ENCODE measurements around the gene ASTN1. TPM values are rescaled to one million over a fixed set of nuclear protein-coding genes. Genes with fewer than 3 reads are reported as not detected.

The ASTN1 gene
- total RNA-seq, 4 donors from 2014 or later = 0.11 to 0.33 (median 0.19) TPM

DNA sequence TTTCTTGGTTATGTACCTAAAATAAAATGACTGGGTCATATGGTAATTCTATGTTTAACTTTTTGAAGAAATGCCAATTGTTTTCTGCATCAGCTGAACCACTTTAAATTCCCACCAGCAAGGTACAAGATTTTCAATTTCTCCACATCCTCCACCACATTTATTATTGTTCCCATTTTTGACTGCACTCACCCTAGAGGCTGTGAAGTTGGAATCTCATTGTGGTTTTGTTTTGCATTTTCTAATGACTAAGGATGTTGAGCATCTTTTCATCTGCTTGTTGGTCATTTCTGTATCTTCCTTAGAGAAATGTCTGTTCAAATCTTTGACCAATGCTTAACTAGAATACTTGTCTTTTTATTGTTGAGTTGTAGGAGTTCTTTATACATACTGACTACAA is 72.5 kb downstream of the ASTN1 start:
- no peak overlapping the region for H3K4me3 ChIP-seq (replicated peaks in 1 of 3)
- H3K27ac ChIP-seq = no peak overlapping the region
- intact Hi-C loops (cut with DNase I) = no loop called here
- no peak for DNase-seq
- H3K9me3 ChIP-seq = no peaks in the 10 kb centered on the region
- no peaks in the 10 kb centered on the region for H3K27me3 ChIP-seq
- no peaks in the 10 kb centered on the region for H3K4me1 ChIP-seq
- no peaks in the 10 kb centered on the region for H3K36me3 ChIP-seq
- TF ChIP-seq POLR2A (IDR thresholded peaks at IDR 0.05) = no peak
- TF ChIP-seq, protein P1, sequence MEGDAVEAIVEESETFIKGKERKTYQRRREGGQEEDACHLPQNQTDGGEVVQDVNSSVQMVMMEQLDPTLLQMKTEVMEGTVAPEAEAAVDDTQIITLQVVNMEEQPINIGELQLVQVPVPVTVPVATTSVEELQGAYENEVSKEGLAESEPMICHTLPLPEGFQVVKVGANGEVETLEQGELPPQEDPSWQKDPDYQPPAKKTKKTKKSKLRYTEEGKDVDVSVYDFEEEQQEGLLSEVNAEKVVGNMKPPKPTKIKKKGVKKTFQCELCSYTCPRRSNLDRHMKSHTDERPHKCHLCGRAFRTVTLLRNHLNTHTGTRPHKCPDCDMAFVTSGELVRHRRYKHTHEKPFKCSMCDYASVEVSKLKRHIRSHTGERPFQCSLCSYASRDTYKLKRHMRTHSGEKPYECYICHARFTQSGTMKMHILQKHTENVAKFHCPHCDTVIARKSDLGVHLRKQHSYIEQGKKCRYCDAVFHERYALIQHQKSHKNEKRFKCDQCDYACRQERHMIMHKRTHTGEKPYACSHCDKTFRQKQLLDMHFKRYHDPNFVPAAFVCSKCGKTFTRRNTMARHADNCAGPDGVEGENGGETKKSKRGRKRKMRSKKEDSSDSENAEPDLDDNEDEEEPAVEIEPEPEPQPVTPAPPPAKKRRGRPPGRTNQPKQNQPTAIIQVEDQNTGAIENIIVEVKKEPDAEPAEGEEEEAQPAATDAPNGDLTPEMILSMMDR (IDR thresholded peaks at IDR 0.05) = no peak

DNA sequence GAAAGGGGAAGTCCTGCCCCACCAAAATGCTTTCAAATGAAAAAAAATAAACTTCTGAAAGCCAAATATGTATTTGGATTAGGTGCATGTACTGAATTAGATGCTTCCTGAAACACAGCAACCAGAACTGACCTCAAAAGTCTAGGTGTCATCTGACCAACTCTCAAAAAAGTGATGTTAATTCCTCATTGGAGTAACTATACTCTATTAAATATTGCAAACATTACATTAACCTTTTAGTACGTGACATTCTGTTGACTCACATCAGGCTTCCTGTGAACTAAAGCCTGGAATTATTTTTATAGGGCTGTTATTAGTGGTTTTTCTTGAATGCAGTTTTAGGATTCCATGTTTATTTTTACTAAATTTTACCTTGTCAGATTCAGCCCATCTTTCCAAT is 73.5 kb downstream of the ASTN1 start:
- no peak overlapping the region for H3K4me3 ChIP-seq (replicated peaks in 1 of 3)

DNA sequence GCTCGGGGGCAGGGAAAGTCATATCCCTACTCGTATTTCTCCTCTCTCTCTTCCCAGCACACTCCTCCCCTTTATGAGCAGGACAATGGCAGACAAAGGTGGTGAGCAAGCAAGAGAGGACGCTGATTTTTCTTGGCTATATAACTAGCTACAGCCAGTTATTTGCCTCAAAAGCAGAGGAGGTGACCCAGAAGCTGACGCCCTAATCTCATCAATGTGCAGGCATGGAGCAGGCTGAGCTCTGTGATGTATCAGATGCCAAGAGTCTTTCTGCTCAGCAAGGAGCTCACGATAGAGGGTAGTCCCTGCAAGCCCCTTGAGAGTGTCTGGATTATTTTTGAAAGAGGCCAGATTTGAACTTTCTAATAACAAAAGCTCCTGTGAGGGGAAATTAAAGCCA is 75.5 kb downstream of the ASTN1 start:
- intact Hi-C loops (cut with DNase I) = no loop called here
- H3K27me3 ChIP-seq = no peaks in the 10 kb centered on the region
- H3K36me3 ChIP-seq = no peaks in the 10 kb centered on the region
- H3K4me3 ChIP-seq (replicated peaks in 1 of 3) = no peak overlapping the region
- TF ChIP-seq POLR2A (IDR thresholded peaks at IDR 0.05) = no peak
- TF ChIP-seq, protein P1 (IDR thresholded peaks at IDR 0.05) = no peak
- 55 to 56% methylated on average over 5 of the region's 5 CpGs for WGBS, 2 donors
- no peak overlapping the region for H3K27ac ChIP-seq
- no peaks in the 10 kb centered on the region for H3K9me3 ChIP-seq
- peaks cover 0 to under 1% of the 10 kb centered on the region in 2 donors for H3K4me1 ChIP-seq
- DNase-seq = no peak

More for the DNA sequence above, 73.5 kb downstream of the ASTN1 start:
- 74 to 75% methylated on average over 1 of the region's 1 CpG for whole genome bisulfite sequencing, 2 donors
- H3K27ac ChIP-seq = no peak overlapping the region
- H3K36me3 ChIP-seq = no peaks in the 10 kb centered on the region
- H3K4me1 ChIP-seq = no peaks in the 10 kb centered on the region
- no peaks in the 10 kb centered on the region for H3K9me3 ChIP-seq
- DNase-seq = no peak
- H3K27me3 ChIP-seq = no peaks in the 10 kb centered on the region
- no peak for TF ChIP-seq POLR2A (IDR thresholded peaks at IDR 0.05)
- TF ChIP-seq, protein P1 (IDR thresholded peaks at IDR 0.05) = no peak
- intact Hi-C loops (cut with DNase I) = no loop called here

DNA sequence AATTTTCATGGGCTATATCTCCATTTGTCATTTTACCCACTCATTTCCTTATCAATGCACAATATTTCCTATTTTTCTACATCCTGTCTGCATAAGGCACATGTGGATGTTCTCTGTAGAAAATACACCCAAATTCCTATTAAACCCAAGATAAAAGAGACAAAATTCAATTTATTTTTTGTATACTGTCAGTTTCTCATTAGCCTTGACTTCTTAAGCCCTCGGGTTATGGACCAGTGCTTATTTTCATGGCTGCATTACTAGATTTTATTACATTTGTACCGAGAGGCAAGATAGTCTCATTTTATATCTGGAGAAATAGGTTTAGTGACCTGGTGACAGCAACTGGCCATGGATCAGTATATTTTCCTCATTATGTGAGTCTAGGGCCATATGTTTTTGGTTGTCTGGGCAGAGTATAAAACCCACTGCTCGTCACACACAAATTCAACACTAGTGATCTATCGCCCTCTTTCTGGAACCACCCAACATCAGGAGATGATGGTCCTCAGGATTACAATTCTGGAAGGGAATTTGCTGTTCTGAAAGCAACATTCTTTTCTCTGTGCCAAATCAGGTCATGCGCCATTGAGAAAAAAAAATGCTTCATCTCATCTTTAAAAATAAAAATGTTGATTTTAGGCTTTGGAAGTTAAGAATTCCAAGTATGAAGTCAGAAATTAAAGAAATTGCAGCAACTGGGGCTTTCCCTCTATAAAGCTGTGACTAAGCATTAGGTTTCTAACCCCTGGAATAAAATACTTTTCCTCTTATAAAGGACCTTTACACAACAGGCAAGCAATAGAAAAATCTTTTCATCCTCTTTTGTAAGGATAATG is 81.4 kb downstream of the ASTN1 start:
- H3K9me3 ChIP-seq = no peaks in the 10 kb centered on the region
- DNase-seq = no peak
- WGBS, 2 donors = 85 to 87% methylated on average over 5 of the region's 5 CpGs
- intact Hi-C loops (cut with DNase I) = no loop called here
- H3K27ac ChIP-seq = peak overlapping the region in 1 of 3 donors; percentile 39
- no peaks in the 10 kb centered on the region for H3K27me3 ChIP-seq
- peaks cover 8 to 16% of the 10 kb centered on the region in 2 donors for H3K4me1 ChIP-seq
- no peak for TF ChIP-seq POLR2A (IDR thresholded peaks at IDR 0.05)
- TF ChIP-seq, protein P1 (IDR thresholded peaks at IDR 0.05) = no peak
- no peaks in the 10 kb centered on the region for H3K36me3 ChIP-seq
- no peak overlapping the region for H3K4me3 ChIP-seq (replicated peaks in 1 of 3)

DNA sequence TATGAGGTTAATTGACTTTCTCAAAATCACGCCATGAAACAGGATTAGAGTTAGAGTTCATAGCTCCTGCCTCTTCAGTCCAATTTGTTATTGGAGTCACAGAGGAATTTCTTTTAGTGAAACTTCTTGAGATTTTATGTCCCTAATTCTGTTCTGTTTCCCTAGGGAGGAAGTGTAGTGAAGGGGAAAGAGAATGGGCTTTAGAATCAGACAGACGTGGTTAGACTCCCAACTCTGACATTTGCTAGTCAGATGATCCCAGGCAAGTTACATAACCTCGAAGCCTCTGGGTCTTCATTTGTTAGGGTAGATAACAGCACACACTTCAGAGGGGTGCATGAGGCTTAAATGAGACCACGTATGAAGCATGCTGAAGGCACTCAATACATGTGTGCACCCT is 83.9 kb downstream of the ASTN1 start:
- intact Hi-C loops (cut with DNase I) = no loop called here
- no peak overlapping the region for H3K4me3 ChIP-seq (replicated peaks in 1 of 3)

More for the DNA sequence above, 83.9 kb downstream of the ASTN1 start:
- Histone ChIP-seq H3K27me3 (no peaks in the 10 kb centered on the region), H3K9me3 (no peaks in the 10 kb centered on the region), H3K36me3 (no peaks in the 10 kb centered on the region), H3K27ac (no peak overlapping the region), H3K4me1 (peaks cover 11 to 21% of the 10 kb centered on the region in 2 donors)
- DNase-seq = no peak
- TF ChIP-seq, protein P1 (IDR thresholded peaks at IDR 0.05) = no peak
- TF ChIP-seq POLR2A (IDR thresholded peaks at IDR 0.05) = no peak
- WGBS, 2 donors = 76 to 81% methylated on average over 4 of the region's 4 CpGs
